Muscle layer of duodenum (tissue), 2 donors: ENCODE data around the gene ZMYND11.

ENCODE experiments used
- H3K27ac ChIP-seq: one replicate; pipeline ENCODE4 v1.7.0; 2013; ENCODE audit warnings: mild to moderate bottlenecking, low read length
- H3K27me3 ChIP-seq: one replicate; pipeline ENCODE4 v1.7.0; 2013; ENCODE audit warnings: low read depth, mild to moderate bottlenecking, control low read depth, low read length
- H3K36me3 ChIP-seq, 2 donors: one replicate each; pipeline ENCODE4 v1.7.0; 2013; ENCODE audit warnings: low read length in 2 of 2, control low read depth in 1 of 2, mild to moderate bottlenecking in 1 of 2; ENCODE audit not compliant: insufficient read depth in 2 of 2, control insufficient read depth in 1 of 2
- H3K4me1 ChIP-seq, 2 donors: one replicate each; pipeline ENCODE4 v1.7.0; 2013; ENCODE audit warnings: low read length in 2 of 2, mild to moderate bottlenecking in 2 of 2, control low read depth in 1 of 2, moderate library complexity in 1 of 2; ENCODE audit not compliant: insufficient read depth in 2 of 2, control insufficient read depth in 1 of 2
- H3K4me3 ChIP-seq, 2 donors: one replicate each; pipeline ENCODE4 v1.7.0; 2013; ENCODE audit warnings: low read length in 2 of 2, low read depth in 1 of 2, mild to moderate bottlenecking in 1 of 2
- H3K9me3 ChIP-seq, 2 donors: one replicate each; pipeline ENCODE4 v1.7.0; 2013; ENCODE audit warnings: low read length in 2 of 2, control low read depth in 1 of 2, mild to moderate bottlenecking in 1 of 2; ENCODE audit not compliant: control insufficient read depth in 1 of 2
- donor health status: healthy.

The ZMYND11 gene

DNA sequence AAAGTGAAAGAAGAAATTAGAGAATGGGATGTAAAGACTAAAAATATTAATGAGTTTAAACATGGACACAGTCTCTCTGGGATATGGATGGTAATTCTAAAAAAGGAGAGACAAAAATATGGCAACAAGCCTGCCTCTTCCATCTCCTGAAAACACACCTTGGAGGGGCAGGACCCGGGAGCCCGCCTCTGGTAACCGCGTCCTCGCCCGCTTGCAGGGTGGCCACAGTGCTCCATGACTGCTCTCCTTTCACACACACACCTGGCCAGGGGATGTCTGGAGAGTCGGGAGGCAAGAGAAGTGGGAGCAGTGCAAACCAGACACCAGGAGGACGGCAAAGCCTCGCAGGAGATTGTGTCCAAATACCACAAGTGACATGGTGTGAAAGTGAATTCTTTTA is 166.3 kb downstream of the ZMYND11 start:
- H3K4me3 ChIP-seq: no peak overlapping the region
- H3K27me3 ChIP-seq: no peaks in the 10 kb centered on the region
- peaks cover 0 to 8% of the 10 kb centered on the region in 2 donors for H3K36me3 ChIP-seq
- H3K4me1 ChIP-seq: peaks cover 0 to 13% of the 10 kb centered on the region in 2 donors
- no peaks in the 10 kb centered on the region for H3K9me3 ChIP-seq
- H3K27ac ChIP-seq: no peak overlapping the region
